A673 (cell line): Measurements from ENCODE around the gene WDR27.

ENCODE experiments used
- CTCF ChIP-seq: fragments of 300-800, 200-600 bp; sonication (generic); conservative IDR thresholded peaks from 2 replicates; pipeline ENCODE4 v1.5.1; 2017; ENCODE audit warnings: low read depth, mild to moderate bottlenecking, antibody characterized with exemption, low read length, moderate library complexity, mixed read lengths
- EZH2 ChIP-seq: fragments of 200-600 bp; sonication (generic); IDR thresholded peaks from 2 replicates; pipeline ENCODE4 v1.6.1; 2017; ENCODE audit warnings: borderline replicate concordance, low read depth, mild to moderate bottlenecking, mixed read lengths, antibody characterized with exemption, low read length; ENCODE audit not compliant: poor library complexity, severe bottlenecking

GRCh38 chr6:169411722-169412121 lies 290.1 kb downstream of the WDR27 start:
- no peak for TF ChIP-seq CTCF
- no peak for TF ChIP-seq EZH2
